GM18951 (cell line): ENCODE measurements around the gene SEL1L.
"Not testable (repeated sequence)": the region's sequence is repeated elsewhere in the genome, so short reads cannot be mapped to it uniquely, and the experiment has no call there.

Experiments used
- POLR2A ChIP-seq: IDR thresholded peaks from 4 replicates; pipeline ENCODE4 v1.6.1; 2011; ENCODE audit warnings: mild to moderate bottlenecking; ENCODE audit not compliant: insufficient read length, insufficient read depth; ENCODE audit errors: extremely low read depth
- in situ Hi-C: fragments of 300-500 bp; cut with MboI; formaldehyde crosslinking; loops from one replicate; pipeline ENCODE4 v1.12.0; 2022; ENCODE audit warnings: low sequenced_read_pairs, mixed read lengths, inconsistent platforms; ENCODE audit not compliant: unreplicated experiment

The SEL1L gene

GRCh38 chr14:81437244-81437643, 96.4 kb downstream of the SEL1L start:
- in situ Hi-C loops: no loop called here

DNA sequence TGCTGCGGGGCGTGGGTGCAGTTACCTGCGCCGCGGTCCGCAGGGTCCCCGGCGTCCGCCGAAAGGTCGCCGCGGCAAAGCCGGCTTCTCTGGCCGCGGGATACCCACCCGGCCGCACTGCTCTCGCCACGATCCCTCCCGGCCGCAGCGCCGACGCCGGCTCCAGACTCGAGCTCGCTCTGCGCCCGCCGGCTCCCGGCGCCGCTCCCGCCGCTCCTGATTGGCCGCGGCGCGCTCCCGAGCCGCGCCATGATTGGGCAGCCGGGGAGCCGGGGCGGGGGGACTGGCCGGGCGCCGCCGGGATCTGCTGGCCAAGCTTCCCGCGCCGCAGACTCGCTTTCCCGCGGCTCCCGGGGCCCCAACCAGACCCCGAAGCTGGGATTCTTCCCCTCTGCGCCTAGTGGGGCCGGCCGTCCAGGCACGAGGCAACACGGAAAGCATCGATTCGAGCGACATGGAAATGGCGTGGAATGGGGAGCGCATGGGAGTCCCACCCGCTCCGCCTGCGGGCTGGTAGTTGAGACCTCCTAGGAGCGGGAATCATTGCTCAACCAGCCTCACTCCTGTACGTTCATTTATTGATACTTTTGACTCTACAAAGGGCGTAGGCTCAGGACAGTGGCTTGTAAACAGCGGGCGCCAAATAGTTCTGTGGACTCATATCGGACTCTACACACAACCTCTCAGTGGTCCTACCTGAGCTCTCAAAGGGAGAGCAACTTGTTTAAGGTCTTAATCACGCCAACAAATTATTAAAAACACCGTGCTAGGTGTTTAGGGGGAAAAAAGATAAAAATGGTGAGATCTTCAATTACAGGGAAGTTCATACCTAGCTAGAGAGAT, 97.1 kb downstream of the SEL1L start:
- no peak for TF ChIP-seq POLR2A
- in situ Hi-C loops: no loop called here

More at GRCh38 chr14:81437244-81437643, 96.4 kb downstream of the SEL1L start:
- TF ChIP-seq POLR2A: no peak

DNA sequence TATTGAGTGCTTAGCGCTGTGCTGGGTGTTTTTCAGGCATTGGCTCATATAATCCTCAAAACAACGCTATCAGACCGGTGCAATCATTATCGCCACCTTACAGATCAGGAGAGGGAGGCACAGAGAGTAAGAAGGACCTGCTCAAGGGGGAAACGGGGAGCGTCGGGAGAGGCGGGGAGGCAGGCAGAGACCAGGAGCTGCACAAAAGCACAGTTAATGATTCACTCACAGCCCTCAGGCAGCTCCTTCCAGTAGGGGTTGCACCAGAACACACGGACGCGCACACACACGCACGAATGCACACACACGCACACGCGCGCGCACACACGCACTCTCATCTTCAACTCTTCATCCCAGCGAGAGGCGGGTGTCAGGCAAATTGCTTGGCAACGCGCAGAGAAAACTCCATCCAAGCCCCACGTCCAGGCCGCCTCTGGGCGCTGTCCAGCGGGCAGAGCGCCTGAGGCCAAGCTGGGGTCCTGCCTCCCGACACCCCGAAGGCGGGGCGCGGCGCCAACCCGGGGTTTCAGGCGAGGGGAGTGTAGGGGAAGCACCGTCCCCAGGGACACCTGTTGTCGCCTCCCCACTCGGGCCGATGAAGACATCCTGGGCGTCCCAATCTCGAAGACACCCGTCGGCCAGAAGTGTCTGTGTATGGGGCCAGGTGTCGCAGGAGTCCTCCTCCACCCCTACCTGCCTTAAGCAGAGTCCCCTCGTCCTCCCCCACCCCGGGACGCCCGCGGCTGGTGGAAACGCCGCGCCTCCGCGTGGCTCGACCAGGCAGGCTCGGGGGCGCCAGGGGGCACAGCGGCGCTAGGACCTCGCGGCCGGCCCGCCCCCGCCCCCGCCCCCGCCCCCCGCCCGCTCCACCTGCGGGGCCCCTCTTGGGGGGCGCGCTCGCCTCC, 98.0 kb downstream of the SEL1L start:
- in situ Hi-C loops: no loop called here
- TF ChIP-seq POLR2A: no peak

GRCh38 chr14:81435048-81435390, 98.6 kb downstream of the SEL1L start:
- TF ChIP-seq POLR2A: no peak

GRCh38 chr14:81434230-81434629, 99.4 kb downstream of the SEL1L start:
- no peak for TF ChIP-seq POLR2A
- in situ Hi-C loops: no loop called here

More at GRCh38 chr14:81435048-81435390, 98.6 kb downstream of the SEL1L start:
- in situ Hi-C loops: no loop called here

GRCh38 chr14:81433378-81433777, 100.3 kb downstream of the SEL1L start:
- no peak for TF ChIP-seq POLR2A
- in situ Hi-C loops: no loop called here

DNA sequence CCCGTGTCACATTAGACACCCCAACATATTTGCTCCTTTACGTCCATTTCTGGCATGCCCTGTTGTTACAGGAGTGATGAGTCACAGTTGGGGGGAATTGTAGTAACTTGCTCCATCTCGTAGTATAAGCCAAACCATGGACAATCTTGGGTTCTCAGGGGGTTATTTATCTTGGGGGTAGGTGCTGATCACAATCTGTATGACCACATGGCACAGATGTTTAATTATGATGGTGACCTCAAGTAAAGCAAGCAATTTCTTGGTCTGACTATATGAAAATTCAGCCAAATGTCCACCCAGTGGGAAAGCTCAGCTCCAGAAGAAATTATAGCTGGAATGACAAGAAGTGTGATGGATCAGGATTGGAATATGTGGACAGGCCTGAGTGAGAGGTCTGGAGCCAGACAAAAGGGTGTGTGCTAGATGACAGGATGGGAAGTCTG, 101.4 kb downstream of the SEL1L start:
- in situ Hi-C loops: no loop called here
- no peak for TF ChIP-seq POLR2A

- in situ Hi-C loops: no loop called here
- TF ChIP-seq POLR2A: no peak
Observed at GRCh38 chr14:81430235-81430634, 103.4 kb downstream of the SEL1L start.

DNA sequence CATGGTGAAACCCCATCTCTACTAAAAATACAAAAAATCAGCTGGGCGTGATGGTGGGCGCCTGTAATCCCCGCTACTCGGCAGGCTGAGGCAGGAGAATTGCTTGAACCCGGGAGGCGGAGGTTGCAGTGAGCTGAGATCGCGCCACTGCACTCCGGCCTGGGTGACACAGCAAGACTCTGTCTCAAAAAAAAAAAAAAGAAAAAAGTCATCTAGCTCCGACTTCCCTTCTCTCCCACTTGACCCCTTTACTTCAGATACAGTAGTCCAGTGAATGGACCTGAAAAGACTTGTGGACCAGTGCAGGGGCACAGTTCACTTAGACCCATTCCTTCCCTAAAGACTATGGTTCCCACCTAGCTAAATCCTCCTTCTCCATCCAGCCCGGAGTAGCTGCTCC, 103.9 kb downstream of the SEL1L start:
- in situ Hi-C loops: not testable (repeated sequence)

DNA sequence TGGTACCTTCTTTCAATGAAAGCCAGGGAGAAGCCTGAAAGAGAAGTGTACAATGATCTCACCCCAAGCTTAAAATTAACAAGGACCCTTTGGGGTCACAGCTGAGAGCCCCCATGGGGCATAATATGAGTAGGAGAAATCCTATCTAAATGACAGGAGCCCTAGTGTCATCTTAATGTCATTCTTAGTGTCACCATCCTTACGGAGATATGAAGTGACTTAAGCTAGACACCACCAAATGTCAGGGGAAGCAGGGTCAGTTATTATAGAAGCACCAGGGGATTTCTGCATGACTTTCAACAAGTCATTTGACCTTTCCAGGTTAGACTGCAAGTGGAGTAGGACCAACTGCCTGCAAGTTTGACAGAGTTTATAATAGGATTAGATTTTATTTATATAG, 104.6 kb downstream of the SEL1L start:
- in situ Hi-C loops: no loop called here
- no peak for TF ChIP-seq POLR2A

- TF ChIP-seq POLR2A: no peak
- in situ Hi-C loops: no loop called here
Observed at GRCh38 chr14:81427348-81428058, 106.2 kb downstream of the SEL1L start.

- in situ Hi-C loops: no loop called here
- no peak for TF ChIP-seq POLR2A
Observed at GRCh38 chr14:81423504-81423903, 110.1 kb downstream of the SEL1L start.
